Fibroblast of pulmonary artery (primary cell): ENCODE data around the gene PRPF8.
A peak's percentile ranks its signal among the peaks of the same experiment; 100 is the strongest.

Source experiments
- DNase-seq: peaks from one replicate; pipeline ENCODE4 v3.0.0-alpha.2; 2010; ENCODE audit warnings: low read depth
- H3K4me3 ChIP-seq: replicated peaks from 2 replicates; pipeline ENCODE4 v1.5.1; 2011; ENCODE audit warnings: low read depth, mild to moderate bottlenecking, control low read depth, low read length, moderate library complexity
- TF ChIP-seq, protein P1 (sequence below): IDR thresholded peaks from 2 replicates; pipeline ENCODE4 v1.5.1; 2011; ENCODE audit warnings: mild to moderate bottlenecking, control low read depth, low read length, inconsistent platforms; ENCODE audit errors: missing control alignments

PRPF8 gene

DNA sequence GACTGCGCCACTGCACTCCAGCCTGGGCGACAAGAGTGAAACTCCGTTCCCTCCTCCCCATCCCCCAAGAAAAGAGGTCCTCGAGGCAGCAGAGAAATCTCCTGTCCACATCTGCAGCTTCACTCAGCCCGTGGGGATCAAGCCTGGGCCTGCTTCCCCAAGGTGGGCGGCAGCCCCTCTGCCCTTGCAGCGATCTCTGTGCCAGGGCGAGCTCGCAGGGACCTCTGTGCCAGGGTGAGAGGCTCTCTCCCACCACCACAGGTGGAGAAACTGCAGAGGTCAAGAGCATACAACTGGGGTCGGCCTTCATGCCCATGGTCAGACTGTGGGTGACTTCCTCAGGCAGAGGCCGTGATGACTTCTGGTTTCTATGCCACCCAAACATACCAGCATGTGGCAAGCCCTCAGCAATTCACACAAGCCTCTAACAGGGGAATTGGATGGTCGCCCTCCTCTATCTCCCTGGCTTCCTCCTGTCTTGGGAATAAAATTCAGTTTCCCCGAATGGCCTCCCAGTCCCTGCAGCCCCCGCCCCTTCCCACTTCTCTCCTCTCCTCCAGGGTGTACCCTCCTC lies 61.5 kb downstream of the PRPF8 start:
- TF ChIP-seq, protein P1, sequence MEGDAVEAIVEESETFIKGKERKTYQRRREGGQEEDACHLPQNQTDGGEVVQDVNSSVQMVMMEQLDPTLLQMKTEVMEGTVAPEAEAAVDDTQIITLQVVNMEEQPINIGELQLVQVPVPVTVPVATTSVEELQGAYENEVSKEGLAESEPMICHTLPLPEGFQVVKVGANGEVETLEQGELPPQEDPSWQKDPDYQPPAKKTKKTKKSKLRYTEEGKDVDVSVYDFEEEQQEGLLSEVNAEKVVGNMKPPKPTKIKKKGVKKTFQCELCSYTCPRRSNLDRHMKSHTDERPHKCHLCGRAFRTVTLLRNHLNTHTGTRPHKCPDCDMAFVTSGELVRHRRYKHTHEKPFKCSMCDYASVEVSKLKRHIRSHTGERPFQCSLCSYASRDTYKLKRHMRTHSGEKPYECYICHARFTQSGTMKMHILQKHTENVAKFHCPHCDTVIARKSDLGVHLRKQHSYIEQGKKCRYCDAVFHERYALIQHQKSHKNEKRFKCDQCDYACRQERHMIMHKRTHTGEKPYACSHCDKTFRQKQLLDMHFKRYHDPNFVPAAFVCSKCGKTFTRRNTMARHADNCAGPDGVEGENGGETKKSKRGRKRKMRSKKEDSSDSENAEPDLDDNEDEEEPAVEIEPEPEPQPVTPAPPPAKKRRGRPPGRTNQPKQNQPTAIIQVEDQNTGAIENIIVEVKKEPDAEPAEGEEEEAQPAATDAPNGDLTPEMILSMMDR = no peak
- H3K4me3 ChIP-seq = no peak overlapping the region
- no peak for DNase-seq

DNA sequence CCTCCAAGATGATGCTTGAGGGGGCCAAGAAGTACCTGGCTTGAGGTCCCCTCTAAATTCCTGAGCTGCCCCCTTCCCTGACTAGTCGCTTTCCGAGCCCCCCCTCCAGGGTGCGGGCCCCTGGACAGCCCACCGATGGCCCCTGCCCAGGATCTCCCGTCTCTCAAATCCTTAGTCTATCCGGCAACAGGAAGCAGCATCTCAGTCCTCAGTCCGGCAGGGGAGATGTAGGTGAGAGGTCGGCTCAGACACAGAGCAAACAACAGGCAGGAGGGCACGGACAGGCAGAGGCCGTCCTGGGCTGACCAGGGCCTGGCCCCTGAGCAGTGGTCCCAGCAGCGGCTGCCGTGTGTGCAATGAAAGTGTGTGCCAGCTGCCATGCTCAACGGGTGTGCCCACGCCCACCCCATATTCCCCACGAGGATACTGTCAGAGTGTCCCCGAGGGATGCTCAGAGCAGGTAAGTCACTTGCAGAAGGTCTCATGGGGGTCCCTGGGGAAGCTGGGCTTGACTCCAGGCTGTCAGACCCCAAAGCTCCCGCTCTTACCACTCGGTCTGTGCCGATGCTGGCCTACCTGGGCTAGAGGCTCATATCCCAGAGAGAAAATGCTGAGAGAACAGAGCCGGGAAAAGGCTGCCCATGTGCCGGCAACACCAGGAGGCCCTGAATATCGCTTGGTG lies 63.3 kb downstream of the PRPF8 start:
- TF ChIP-seq, protein P1 = no peak
- no peak overlapping the region for H3K4me3 ChIP-seq
- no peak for DNase-seq

DNA sequence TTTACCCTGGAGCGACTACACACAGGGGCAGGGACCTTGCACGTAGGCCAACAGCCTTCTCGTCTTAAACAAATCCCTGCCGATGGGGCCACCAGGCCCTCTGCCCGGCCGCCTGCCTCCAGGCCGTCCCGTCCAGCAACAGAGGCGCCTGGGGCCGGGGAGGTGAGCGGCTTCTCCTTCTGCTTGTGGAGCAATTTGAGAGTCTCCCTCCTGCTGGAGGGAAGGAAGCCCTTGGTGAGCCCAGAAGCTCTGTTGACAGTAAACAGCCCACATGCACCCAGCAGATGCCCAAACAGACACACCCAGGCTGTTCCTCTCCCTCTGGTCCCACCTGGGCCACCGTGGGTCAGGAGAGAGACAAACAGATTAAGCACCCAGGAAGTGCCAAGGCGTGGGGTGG lies 64.2 kb downstream of the PRPF8 start:
- TF ChIP-seq, protein P1 = no peak
- no peak for DNase-seq
- H3K4me3 ChIP-seq = no peak overlapping the region

DNA sequence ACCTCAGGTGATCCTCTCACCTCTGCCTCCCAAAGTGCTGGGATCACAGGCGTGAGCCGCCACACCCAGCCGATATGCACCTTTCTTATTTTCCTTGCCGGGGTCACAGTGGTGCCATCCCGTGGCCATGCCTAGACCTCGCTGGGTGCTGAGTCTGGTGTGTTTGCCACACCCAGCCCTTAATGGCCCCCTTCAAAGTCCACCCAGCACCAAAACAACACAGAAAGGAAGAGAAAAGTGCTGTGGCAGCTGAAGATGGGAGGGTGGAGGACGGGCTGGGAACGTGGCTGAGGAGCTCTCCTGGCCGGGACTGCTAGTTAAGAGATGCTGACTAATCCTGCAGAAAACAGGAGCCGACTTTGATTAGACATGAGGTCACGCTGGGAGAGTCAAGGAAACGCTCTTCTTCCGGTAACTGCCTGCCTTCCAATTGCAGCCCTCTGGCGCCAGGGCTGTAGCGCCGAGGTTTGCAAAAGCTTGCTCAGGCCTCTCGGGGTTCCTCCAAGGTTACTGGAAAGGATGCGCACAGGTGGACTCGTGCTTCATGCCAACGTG lies 67.0 kb downstream of the PRPF8 start:
- peak; percentile 89 for DNase-seq
- TF ChIP-seq, protein P1 = peak; percentile 12
- H3K4me3 ChIP-seq = no peak overlapping the region

DNA sequence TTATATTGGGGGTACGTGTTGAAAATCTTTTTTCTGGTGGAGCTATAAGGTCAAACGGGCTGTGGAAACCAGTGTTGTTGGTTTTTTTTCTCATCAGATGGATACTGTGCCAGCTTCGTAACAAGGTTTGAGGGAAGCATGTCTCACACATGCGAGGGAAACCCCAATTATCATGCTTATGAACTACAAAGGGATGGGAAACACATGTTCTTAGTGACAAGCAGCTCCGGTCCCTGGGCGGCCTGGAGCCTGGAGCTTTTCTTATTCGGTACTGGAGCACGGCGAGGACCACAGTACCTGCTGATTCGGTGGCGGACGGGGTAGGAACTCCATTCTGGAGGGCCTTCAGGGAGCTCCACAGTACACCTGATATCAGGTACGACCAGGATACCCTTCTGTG lies 68.6 kb downstream of the PRPF8 start:
- TF ChIP-seq, protein P1 = no peak
- DNase-seq = no peak
- no peak overlapping the region for H3K4me3 ChIP-seq

DNA sequence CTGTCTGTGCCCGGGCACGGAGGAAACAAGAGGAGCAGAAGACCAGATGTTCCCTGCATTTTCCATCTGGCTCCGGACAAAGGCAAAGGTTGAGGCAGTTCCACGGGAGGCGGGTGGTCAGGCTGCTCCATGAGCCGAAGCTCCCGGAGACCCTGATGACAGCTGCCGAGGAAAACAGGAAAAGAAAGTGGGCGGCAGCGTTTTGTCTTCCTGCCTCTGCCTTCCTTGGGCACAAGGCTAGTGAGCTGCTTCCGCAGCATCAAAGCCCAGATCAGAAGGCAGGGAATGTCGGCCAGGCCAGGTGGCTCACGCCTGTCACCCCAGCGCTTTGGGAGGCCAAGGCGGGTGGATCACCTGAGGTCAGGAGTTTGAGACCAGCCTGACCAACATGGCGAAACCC lies 72.3 kb downstream of the PRPF8 start:
- TF ChIP-seq, protein P1 = no peak
- H3K4me3 ChIP-seq = no peak overlapping the region
- no peak for DNase-seq
